ENCODE measurements around the gene SIX3. TPM values are rescaled to one million over a fixed set of nuclear protein-coding genes. Genes with fewer than 3 reads are reported as not detected.

The SIX3 gene
- total and polyA plus RNA-seq, 11 donors, result not detected

GRCh38 chr2:44975571-44976450 is 34.3 kb downstream of the SIX3 start:
- DNase-seq (no peak), ATAC-seq (no peak)
- Histone ChIP-seq H3K4me1 (peaks cover 0 to 8% (median 0%) of the 10 kb centered on the region in 12 donors), H3K9me3 (no peaks in the 10 kb centered on the region), H3K27me3 (peaks cover 0 to 80% (median 11%) of the 10 kb centered on the region in 9 donors), H3K27ac (no peak overlapping the region), H3K36me3 (no peaks in the 10 kb centered on the region), H3K4me3 (no peak overlapping the region)
- 63 to 65% (median 64%) methylated on average over 20 to 24 of the region's 24 CpGs for WGBS, 4 donors
- no peak for TF ChIP-seq POLR2A (IDR thresholded peaks at IDR 0.05)
- no peak for TF ChIP-seq CTCF (IDR thresholded peaks at IDR 0.05)
- intact Hi-C loops (cut with DNase I), result no loop called here

- H3K4me3 ChIP-seq, result no peak overlapping the region
- ATAC-seq (no peak), DNase-seq (no peak)
- intact Hi-C loops (cut with DNase I), result no loop called here
- no peak overlapping the region for H3K27ac ChIP-seq
- H3K9me3 ChIP-seq, result no peaks in the 10 kb centered on the region
- H3K36me3 ChIP-seq, result no peaks in the 10 kb centered on the region
- 71 to 77% (median 77%) methylated on average over 10 to 11 of the region's 11 CpGs for WGBS, 4 donors
- H3K27me3 ChIP-seq, result peaks cover 0 to 63% (median 13%) of the 10 kb centered on the region in 9 donors
- TF ChIP-seq CTCF (IDR thresholded peaks at IDR 0.05) (no peak), POLR2A (IDR thresholded peaks at IDR 0.05) (no peak)
- H3K4me1 ChIP-seq, result peaks cover 0 to 5% (median 0%) of the 10 kb centered on the region in 12 donors
Observed at GRCh38 chr2:44979581-44979980, 38.1 kb downstream of the SIX3 start.

- Histone ChIP-seq H3K27me3 (peaks cover 0 to 54% (median 10%) of the 10 kb centered on the region in 9 donors), H3K4me3 (no peak overlapping the region), H3K27ac (no peak overlapping the region), H3K36me3 (no peaks in the 10 kb centered on the region), H3K4me1 (peaks cover 0 to 5% (median 0%) of the 10 kb centered on the region in 12 donors), H3K9me3 (no peaks in the 10 kb centered on the region)
- ATAC-seq (no peak), DNase-seq (no peak)
- 57 to 72% (median 67%) methylated on average over 9 of the region's 9 CpGs for WGBS, 4 donors
- TF ChIP-seq CTCF (IDR thresholded peaks at IDR 0.05) (no peak), POLR2A (IDR thresholded peaks at IDR 0.05) (no peak)
- intact Hi-C loops (cut with DNase I), result loop anchor here in 8 of 10 donors (1.0 to 2.0 kb wide), 2 partner anchors 513 to 514 kb away; no protein-coding TSS in a partner anchor
Observed at GRCh38 chr2:44980751-44981713, 39.5 kb downstream of the SIX3 start.
